ENCODE results near the gene FANCL.

DNA sequence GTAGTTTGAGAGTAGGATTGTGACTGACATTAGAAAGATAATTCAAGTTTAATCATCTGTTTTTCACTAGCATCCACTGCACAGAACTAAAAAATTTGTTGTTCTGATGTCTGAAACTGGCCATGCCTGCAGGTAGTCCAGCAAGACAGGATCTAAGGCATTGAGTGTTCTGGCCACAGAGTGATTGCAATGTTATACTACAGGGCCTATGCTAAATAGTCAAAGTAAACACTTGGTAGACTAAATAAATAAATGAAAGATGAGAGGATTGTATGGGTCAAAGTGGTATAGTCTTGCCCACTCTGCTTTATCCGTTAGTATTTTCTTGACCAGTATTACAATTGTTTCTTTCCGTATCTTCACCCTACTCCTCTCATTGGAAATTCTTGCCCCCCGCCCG is 27.6 kb upstream of the FANCL start:
- TF ChIP-seq, protein P1, sequence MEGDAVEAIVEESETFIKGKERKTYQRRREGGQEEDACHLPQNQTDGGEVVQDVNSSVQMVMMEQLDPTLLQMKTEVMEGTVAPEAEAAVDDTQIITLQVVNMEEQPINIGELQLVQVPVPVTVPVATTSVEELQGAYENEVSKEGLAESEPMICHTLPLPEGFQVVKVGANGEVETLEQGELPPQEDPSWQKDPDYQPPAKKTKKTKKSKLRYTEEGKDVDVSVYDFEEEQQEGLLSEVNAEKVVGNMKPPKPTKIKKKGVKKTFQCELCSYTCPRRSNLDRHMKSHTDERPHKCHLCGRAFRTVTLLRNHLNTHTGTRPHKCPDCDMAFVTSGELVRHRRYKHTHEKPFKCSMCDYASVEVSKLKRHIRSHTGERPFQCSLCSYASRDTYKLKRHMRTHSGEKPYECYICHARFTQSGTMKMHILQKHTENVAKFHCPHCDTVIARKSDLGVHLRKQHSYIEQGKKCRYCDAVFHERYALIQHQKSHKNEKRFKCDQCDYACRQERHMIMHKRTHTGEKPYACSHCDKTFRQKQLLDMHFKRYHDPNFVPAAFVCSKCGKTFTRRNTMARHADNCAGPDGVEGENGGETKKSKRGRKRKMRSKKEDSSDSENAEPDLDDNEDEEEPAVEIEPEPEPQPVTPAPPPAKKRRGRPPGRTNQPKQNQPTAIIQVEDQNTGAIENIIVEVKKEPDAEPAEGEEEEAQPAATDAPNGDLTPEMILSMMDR (IDR thresholded peaks at IDR 0.05; ENCODE audit: borderline replicate concordance, extremely low read depth, low read length, poor library complexity, severe bottlenecking): no peak
- no peak for TF ChIP-seq EZH2 (IDR thresholded peaks at IDR 0.05; ENCODE audit: borderline replicate concordance, low read depth, low read length, severe bottlenecking)
